ENCODE results near the gene PACS2. TPM values are rescaled to one million over a fixed set of nuclear protein-coding genes. Genes with fewer than 3 reads are reported as not detected.

Gene PACS2
- total RNA-seq, 1 donor from 2014 or later: 48.0 TPM

DNA sequence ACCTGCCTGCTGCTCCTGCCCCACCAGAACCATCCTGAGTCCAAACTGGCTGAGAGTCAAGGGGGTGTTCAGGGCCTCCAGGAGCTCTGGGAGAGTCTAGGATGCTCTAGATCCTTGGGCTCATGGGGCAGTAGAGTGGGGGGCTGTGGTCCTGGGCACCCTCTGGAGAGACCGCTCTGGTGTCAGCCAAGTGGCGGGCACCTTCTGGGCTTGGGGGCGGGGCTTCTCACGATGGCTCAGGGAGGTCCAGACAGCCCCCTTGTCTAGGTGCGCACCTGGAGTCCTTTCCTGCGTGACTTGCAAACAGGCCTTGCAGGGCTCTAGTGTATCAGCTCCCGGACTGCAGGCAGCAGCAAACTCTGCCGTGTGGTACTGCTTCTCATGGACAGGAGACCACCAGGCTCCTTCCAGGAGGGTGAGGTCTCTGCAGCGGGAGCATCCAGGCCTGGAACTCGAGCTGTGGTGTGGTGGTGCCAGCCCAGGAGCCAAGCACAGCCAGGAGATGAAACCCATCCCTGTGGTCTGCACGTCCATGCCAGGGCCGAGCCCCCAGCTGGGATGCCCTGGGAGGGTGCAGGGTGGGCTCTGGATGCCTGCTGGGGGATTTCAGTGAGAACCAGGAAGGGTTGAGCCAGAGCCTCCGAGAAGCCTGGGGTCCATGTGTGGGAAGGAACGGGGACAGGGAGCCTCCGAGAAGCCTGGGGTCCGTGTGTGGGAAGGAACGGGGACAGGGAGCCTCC, 15.0 kb downstream of the PACS2 start:
- no peak overlapping the region for H3K4me3 Mint-ChIP-seq
- peaks cover 20% of the 10 kb centered on the region for H3K4me1 Mint-ChIP-seq
- no peaks in the 10 kb centered on the region for H3K9me3 Mint-ChIP-seq
- no peak overlapping the region for H3K27ac Mint-ChIP-seq
- no peak for DNase-seq
- TF ChIP-seq, protein P1, sequence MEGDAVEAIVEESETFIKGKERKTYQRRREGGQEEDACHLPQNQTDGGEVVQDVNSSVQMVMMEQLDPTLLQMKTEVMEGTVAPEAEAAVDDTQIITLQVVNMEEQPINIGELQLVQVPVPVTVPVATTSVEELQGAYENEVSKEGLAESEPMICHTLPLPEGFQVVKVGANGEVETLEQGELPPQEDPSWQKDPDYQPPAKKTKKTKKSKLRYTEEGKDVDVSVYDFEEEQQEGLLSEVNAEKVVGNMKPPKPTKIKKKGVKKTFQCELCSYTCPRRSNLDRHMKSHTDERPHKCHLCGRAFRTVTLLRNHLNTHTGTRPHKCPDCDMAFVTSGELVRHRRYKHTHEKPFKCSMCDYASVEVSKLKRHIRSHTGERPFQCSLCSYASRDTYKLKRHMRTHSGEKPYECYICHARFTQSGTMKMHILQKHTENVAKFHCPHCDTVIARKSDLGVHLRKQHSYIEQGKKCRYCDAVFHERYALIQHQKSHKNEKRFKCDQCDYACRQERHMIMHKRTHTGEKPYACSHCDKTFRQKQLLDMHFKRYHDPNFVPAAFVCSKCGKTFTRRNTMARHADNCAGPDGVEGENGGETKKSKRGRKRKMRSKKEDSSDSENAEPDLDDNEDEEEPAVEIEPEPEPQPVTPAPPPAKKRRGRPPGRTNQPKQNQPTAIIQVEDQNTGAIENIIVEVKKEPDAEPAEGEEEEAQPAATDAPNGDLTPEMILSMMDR (IDR thresholded peaks at IDR 0.05): no peak
- H3K27me3 Mint-ChIP-seq: no peaks in the 10 kb centered on the region
- ChIA-PET POLR2A (no interaction called here), CTCF (no interaction called here)
- intact Hi-C loops (cut with micrococcal nuclease): no loop called here
- no peaks in the 10 kb centered on the region for H3K36me3 Mint-ChIP-seq (ENCODE audit: low read depth)
- no peak for ATAC-seq (ENCODE audit: low read depth)

DNA sequence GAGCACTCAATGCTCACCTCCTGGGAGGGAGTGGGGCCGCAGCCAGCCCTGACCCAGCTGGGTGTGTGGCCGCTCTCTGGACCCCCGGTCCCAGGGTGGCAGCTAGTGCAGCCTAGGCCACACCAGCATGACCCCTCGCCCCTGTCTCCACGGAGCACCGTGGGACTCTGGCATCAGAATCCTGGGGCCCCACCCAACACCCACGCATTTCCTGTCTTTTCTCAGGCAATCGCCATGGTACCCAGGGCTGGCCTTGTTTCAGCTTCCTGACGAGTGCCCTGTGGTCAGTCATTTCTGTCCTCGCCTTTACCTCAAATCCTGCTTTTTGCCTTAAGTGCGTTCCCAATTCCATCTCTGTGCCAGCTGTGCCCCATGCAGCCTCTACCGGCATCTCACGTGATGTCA, 15.9 kb downstream of the PACS2 start:
- peaks cover 20% of the 10 kb centered on the region for H3K4me1 Mint-ChIP-seq
- intact Hi-C loops (cut with micrococcal nuclease): no loop called here
- CTCF ChIA-PET: no interaction called here
- H3K36me3 Mint-ChIP-seq (ENCODE audit: low read depth): no peaks in the 10 kb centered on the region
- H3K27ac Mint-ChIP-seq: no peak overlapping the region
- ATAC-seq (ENCODE audit: low read depth): no peak
- POLR2A ChIA-PET: no interaction called here
- DNase-seq: no peak
- H3K27me3 Mint-ChIP-seq: no peaks in the 10 kb centered on the region
- no peak overlapping the region for H3K4me3 Mint-ChIP-seq
- H3K9me3 Mint-ChIP-seq: no peaks in the 10 kb centered on the region
- TF ChIP-seq, protein P1 (IDR thresholded peaks at IDR 0.05): no peak

DNA sequence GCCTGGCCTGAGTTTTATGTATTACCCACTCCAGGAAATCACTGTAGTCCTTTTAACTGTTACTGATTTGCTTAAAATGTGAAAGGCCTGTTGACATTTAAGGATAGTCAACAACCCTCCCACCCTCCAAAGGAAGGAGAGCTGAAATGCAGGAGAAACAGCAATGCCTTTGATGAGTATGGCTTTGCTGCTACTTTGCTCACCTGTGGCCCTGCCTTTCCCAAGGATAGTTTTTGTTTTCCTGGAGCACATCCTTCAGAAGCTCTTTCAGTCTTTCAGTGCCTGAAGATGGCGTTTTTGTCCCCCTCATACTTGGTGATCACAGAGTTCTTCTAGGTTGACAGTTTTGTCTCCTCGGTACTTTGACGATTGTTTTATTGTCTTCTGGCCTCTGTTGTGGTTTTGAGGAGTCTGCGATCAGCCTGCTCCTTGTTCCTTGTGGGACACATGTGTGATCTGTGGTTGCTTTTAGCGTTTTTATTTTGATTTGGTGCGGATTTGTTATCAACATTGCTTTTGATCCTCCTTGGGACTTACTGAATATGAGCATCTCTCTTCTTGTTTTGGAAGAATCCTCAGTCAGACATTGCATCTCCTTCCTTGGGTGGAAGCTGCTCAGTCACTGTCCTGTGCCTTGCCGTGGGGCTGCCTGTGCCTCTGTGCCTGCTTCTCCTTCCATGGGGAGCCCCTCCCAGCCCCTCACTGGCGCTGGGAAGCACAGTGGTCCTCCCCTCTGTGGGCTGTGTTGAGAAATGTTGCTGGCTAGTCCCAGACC, 17.2 kb downstream of the PACS2 start:
- Mint-ChIP-seq H3K36me3 (ENCODE audit: low read depth) (no peaks in the 10 kb centered on the region), H3K27ac (no peak overlapping the region), H3K4me1 (peaks cover 20% of the 10 kb centered on the region), H3K9me3 (no peaks in the 10 kb centered on the region), H3K27me3 (no peaks in the 10 kb centered on the region), H3K4me3 (no peak overlapping the region)
- ATAC-seq (ENCODE audit: low read depth): no peak
- ChIA-PET CTCF (no interaction called here), POLR2A (no interaction called here)
- intact Hi-C loops (cut with micrococcal nuclease): no loop called here
- TF ChIP-seq, protein P1 (IDR thresholded peaks at IDR 0.05): no peak
- DNase-seq: no peak

DNA sequence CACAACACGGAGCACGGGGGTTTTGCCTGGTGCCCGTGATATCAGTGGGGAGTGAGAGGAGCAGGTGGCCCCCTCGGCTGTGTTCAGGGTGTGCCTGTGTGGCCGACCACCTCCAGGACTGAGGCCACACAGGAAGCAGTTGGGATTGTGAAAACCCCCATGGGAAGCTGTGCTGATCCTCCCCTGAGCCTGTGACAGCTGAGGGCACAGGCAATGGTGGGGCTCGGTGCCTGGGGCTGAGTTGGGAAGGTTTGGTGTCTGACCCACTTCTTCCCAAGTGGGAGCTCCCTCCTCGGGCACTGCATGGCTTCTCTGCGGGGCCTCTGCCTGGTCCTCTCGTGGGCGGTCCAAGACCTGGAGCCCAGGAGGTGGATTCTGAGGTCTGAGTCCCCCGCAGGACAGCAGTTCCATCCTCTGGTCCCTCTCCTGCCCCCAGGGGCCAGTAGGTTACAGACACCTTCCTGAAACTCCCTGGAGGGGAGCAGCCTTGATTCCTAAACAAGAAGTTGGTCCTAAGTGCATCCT, 17.9 kb downstream of the PACS2 start:
- POLR2A ChIA-PET: no interaction called here
- no peaks in the 10 kb centered on the region for H3K27me3 Mint-ChIP-seq
- peaks cover 20% of the 10 kb centered on the region for H3K4me1 Mint-ChIP-seq
- intact Hi-C loops (cut with micrococcal nuclease): no loop called here
- CTCF ChIA-PET: no interaction called here
- DNase-seq (no peak), ATAC-seq (ENCODE audit: low read depth) (no peak)
- H3K36me3 Mint-ChIP-seq (ENCODE audit: low read depth): no peaks in the 10 kb centered on the region
- H3K9me3 Mint-ChIP-seq: no peaks in the 10 kb centered on the region
- H3K4me3 Mint-ChIP-seq: no peak overlapping the region
- no peak overlapping the region for H3K27ac Mint-ChIP-seq
- TF ChIP-seq, protein P1 (IDR thresholded peaks at IDR 0.05): no peak

DNA sequence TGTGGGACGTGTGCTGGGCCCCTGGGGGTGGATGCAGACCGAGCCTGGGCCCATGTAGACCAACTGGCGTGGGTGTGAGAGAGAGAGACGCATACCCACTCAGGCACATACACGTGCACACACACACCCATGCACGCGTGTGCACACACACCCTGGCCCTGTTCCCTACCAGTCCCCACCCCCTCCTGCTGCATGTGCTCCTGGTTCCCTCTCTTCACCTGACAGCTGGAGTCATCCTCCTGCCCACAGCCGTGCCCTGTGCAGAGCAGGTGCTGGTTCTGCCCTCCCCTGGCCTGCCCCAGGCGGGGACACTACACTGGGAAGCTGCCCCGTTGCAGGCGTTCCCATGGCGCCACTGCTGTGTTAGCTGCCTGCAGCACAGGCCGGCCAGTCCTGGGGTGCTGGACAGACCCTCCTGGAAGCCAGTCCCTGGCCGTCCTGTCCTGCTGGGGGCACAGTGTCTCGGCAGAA, 18.5 kb downstream of the PACS2 start:
- no peak for ATAC-seq (ENCODE audit: low read depth)
- Mint-ChIP-seq H3K27me3 (no peaks in the 10 kb centered on the region), H3K4me1 (peaks cover 20% of the 10 kb centered on the region), H3K27ac (no peak overlapping the region), H3K4me3 (no peak overlapping the region), H3K36me3 (ENCODE audit: low read depth) (no peaks in the 10 kb centered on the region), H3K9me3 (no peaks in the 10 kb centered on the region)
- ChIA-PET CTCF (no interaction called here), POLR2A (no interaction called here)
- DNase-seq: no peak
- TF ChIP-seq, protein P1 (IDR thresholded peaks at IDR 0.05): no peak
- intact Hi-C loops (cut with micrococcal nuclease): no loop called here

All from activated B cell treated with CpG ODN at 0.5 μM for 24 hours (primary cell).